Fibroblast of lung (primary cell): ENCODE results near the gene CAMK2G. TPM values are rescaled to one million over a fixed set of nuclear protein-coding genes. Genes with fewer than 3 reads are reported as not detected.
"Not testable (repeated sequence)": the region's sequence is repeated elsewhere in the genome, so short reads cannot be mapped to it uniquely, and the experiment has no call there.

Source experiments
- DNase-seq, 2 donors: peaks; one replicate each; pipeline versions ENCODE4 v3.0.0 to v3.0.0-alpha.2; 2010; ENCODE audit warnings: low read depth in 2 of 2
- H2AFZ ChIP-seq: 2 replicates; pipeline ENCODE4 v1.5.1; 2012; ENCODE audit warnings: low read length, control low read depth, inconsistent platforms
- H3K27ac ChIP-seq: 2 replicates; pipeline ENCODE4 v1.5.1; 2011; ENCODE audit warnings: low read length, control low read depth; ENCODE audit not compliant: insufficient read depth
- H3K27me3 ChIP-seq: 2 replicates; pipeline ENCODE4 v1.5.1; 2011; ENCODE audit warnings: mild to moderate bottlenecking, low read length; ENCODE audit not compliant: control insufficient read depth, insufficient read depth
- H3K36me3 ChIP-seq: 2 replicates; pipeline ENCODE4 v1.5.1; 2011; ENCODE audit warnings: low read length; ENCODE audit not compliant: control insufficient read depth, insufficient read depth
- H3K4me1 ChIP-seq: 2 replicates; pipeline ENCODE4 v1.5.1; 2011; ENCODE audit warnings: low read length; ENCODE audit not compliant: control insufficient read depth, insufficient read depth; ENCODE audit errors: extremely low read depth
- H3K4me2 ChIP-seq: 2 replicates; pipeline ENCODE4 v1.5.1; 2011; ENCODE audit warnings: low read length, control low read depth; ENCODE audit not compliant: insufficient read depth; ENCODE audit errors: extremely low read depth
- H3K4me3 ChIP-seq, 4 experiments: fragments of 200-600 bp in 1 of 4; sonication (generic) in 1 of 4; replicated peaks in 1 of 4; 2 replicates each; pipeline ENCODE4 v1.5.1; 2011 to 2016; ENCODE audit warnings: low read length in 4 of 4, low read depth in 3 of 4, mild to moderate bottlenecking in 3 of 4, control low read depth in 2 of 4, inconsistent platforms in 1 of 4, mixed read lengths in 1 of 4; ENCODE audit not compliant: insufficient read depth in 1 of 4; ENCODE audit errors: control extremely low read depth in 1 of 4
- H3K79me2 ChIP-seq: 2 replicates; pipeline ENCODE4 v1.5.1; 2012; ENCODE audit warnings: mild to moderate bottlenecking, low read length, inconsistent platforms; ENCODE audit not compliant: control insufficient read depth, insufficient read depth
- H3K9ac ChIP-seq: 2 replicates; pipeline ENCODE4 v1.5.1; 2011; ENCODE audit warnings: mild to moderate bottlenecking, low read length, control low read depth; ENCODE audit not compliant: insufficient read depth
- H3K9me3 ChIP-seq: 2 replicates; pipeline ENCODE4 v1.5.1; 2012; ENCODE audit warnings: low read depth, low read length; ENCODE audit not compliant: control insufficient read depth, insufficient read depth
- H4K20me1 ChIP-seq: 2 replicates; pipeline ENCODE4 v1.5.1; 2011; ENCODE audit warnings: low read length; ENCODE audit not compliant: control insufficient read depth, insufficient read depth; ENCODE audit errors: extremely low read depth
- CTCF ChIP-seq, 2 donors: IDR thresholded peaks in 1 of 2; conservative IDR thresholded peaks in 1 of 2; 1 replicate in 1 of 2; 2 replicates in 1 of 2; pipeline ENCODE4 v1.5.1; 2011 to 2012; ENCODE audit warnings: low read length in 2 of 2, control low read depth in 1 of 2, inconsistent platforms in 1 of 2, low read depth in 1 of 2, mild to moderate bottlenecking in 1 of 2
- EZH2 ChIP-seq: IDR thresholded peaks from 2 replicates; pipeline ENCODE4 v1.5.1; 2012; ENCODE audit warnings: low read length, control low read depth, mild to moderate bottlenecking; ENCODE audit errors: missing control alignments
- polyA plus RNA-seq, 2 donors: library from polyadenylated mRNA; depleted of rRNA in 1 of 2; stranded (reverse) in 1 of 2; unstranded in 1 of 2; fragments of >200 nt; gene quantifications; 2 replicates each; pipeline ENCODE4 v1.2.1, GENCODE V29; 2011 to 2012; ENCODE audit warnings: missing spikeins in 1 of 2
- total RNA-seq: library from RNA; depleted of rRNA; stranded (reverse); fragments of >200 nt; gene quantifications from 2 replicates; pipeline ENCODE4 v1.2.1, GENCODE V29; 2014

CAMK2G gene
- total and polyA plus RNA-seq, 2 donors (not counting 1 experiment from before 2014, with no cell fraction given), result 25.9 to 32.2 TPM

- no peak for TF ChIP-seq EZH2
- TF ChIP-seq CTCF (conservative IDR thresholded peaks at IDR 0.05 in 1 of 2, IDR thresholded peaks at IDR 0.05 in 1 of 2; ENCODE audit: low read depth in 1 of 2, low read length in 2 of 2), result no peak
- Histone ChIP-seq H3K27me3 (no peaks in the 10 kb centered on the region), H4K20me1 (no peaks in the 10 kb centered on the region), H3K79me2 (no peaks in the 10 kb centered on the region), H3K4me3 (no peak overlapping the region), H3K9me3 (no peaks in the 10 kb centered on the region), H3K4me1 (no peaks in the 10 kb centered on the region), H3K9ac (no peak overlapping the region), H3K27ac (peak overlapping the region; percentile 10), H3K36me3 (peaks cover 8% of the 10 kb centered on the region), H2AFZ (peak overlapping the region; percentile 41), H3K4me2 (no peak overlapping the region)
- DNase-seq, result no peak
Measured at GRCh38 chr10:73920089-73920488, 45.7 kb upstream of the CAMK2G start.

- not testable (repeated sequence) for H3K4me3 ChIP-seq, H3K27ac ChIP-seq, H3K79me2 ChIP-seq, H3K4me2 ChIP-seq, H4K20me1 ChIP-seq, DNase-seq, H2AFZ ChIP-seq, H3K27me3 ChIP-seq, H3K9ac ChIP-seq, H3K4me1 ChIP-seq, H3K9me3 ChIP-seq
- H3K36me3 ChIP-seq, result peaks cover 14% of the 10 kb centered on the region
Measured at GRCh38 chr10:73919481-73919880, 45.1 kb upstream of the CAMK2G start.

- H4K20me1 ChIP-seq, result no peaks in the 10 kb centered on the region
- H3K27me3 ChIP-seq, result no peaks in the 10 kb centered on the region
- H3K9ac ChIP-seq, result no peak overlapping the region
- peaks cover 12% of the 10 kb centered on the region for H3K4me1 ChIP-seq
- no peak for TF ChIP-seq EZH2
- no peak for TF ChIP-seq CTCF (conservative IDR thresholded peaks at IDR 0.05 in 1 of 2, IDR thresholded peaks at IDR 0.05 in 1 of 2; ENCODE audit: low read depth in 1 of 2, low read length in 2 of 2)
- no peak overlapping the region for H2AFZ ChIP-seq
- no peaks in the 10 kb centered on the region for H3K9me3 ChIP-seq
- no peak overlapping the region for H3K4me2 ChIP-seq
- no peak overlapping the region for H3K27ac ChIP-seq
- no peak overlapping the region for H3K4me3 ChIP-seq
- H3K79me2 ChIP-seq, result peaks cover 20% of the 10 kb centered on the region
- H3K36me3 ChIP-seq, result peaks cover 26% of the 10 kb centered on the region
- DNase-seq, result no peak
Measured at GRCh38 chr10:73917566-73918305, 43.4 kb upstream of the CAMK2G start.
